ENCODE results near the gene VMAC.
"Not testable (repeated sequence)": the region's sequence is repeated elsewhere in the genome, so short reads cannot be mapped to it uniquely, and the experiment has no call there.

The VMAC gene

DNA sequence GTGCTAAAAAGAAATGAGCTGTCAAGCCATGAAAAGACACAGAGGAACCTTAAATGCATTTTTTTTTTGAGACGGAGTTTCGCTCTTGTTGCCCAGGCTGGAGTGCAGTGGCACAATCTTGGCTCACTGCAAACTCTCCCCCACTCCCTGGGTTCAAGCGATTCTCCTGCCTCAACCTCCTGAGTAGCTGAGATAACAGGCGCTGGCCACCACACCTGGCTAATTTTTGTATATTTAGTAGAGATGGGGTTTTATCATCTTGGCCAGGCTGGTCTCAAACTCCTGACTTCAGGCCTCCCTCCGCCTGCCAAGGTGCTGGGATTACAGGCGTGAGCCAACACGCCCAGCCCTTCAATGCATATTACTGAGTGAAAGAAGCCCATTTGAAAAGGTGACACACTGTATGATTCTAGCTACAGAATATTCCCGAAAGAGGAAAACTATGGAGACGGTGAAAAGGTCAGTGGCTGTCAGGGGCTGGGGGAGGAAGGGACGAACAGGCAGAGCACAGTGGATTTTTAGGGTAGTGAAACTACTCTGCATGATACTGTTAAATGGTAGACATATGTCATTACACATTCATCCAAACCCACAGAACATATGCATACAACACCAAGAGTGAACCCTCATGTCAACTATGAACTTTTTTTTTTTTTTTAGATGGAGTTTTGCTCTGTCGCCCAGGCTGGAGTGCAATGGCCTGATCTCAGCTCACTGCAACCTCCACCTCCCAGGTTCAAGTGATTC is 20.4 kb upstream of the VMAC start:
- DNase-seq (ENCODE audit: low spot score): not testable (repeated sequence)

DNA sequence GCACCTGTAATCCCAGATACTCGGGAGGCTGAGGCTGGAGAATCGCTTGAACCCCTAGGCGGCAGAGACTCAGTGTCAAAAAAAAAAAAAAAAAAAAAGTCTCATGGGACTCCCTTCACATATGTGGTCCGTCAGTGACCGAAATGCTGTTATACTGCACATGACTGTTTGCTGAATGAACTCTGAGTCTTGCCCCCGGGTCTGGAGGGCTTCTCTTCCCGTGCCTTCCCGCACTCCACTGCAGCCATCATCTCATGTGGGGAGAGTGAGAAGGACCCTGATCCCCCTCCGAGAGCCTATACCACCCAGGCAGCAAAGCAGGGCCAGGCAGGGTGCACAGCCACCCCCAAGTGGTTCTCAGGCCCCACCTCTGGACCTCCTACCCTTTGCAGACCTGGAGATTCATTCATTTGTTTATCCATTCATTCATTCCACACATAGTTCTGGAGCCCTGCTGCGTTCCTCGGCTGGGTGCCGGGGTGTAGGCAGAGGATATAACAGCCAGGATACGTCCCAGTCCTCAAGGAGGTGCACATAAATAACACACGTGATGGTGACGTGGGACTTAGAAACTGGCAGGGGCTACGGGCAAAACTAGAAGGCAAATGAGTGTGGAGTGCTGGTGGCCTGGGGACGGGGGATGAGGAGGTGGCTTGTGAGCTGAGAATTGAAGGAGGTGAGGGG is 15.2 kb upstream of the VMAC start:
- peak; percentile 62 for DNase-seq (ENCODE audit: low spot score)

DNA sequence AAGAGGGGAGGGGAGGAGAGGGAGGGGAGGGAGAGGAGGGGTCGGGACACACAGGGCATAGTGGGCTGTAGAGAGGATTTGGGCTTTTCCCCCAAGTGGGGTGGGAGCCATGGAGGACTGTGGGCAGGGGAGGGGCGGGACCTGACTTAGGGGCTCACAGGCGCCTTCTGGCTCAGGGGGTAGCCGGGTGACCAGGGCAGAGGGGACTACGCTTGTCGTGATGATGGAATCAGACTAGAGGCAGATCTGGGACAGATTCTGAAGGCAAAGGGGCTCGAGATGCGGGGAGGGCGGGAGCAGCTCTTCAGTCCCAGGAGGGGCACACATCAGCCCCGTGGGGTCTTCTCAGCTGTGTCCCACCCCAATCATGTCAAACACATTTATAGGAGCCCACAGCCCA is 14.6 kb upstream of the VMAC start:
- no peak for DNase-seq (ENCODE audit: low spot score)

DNA sequence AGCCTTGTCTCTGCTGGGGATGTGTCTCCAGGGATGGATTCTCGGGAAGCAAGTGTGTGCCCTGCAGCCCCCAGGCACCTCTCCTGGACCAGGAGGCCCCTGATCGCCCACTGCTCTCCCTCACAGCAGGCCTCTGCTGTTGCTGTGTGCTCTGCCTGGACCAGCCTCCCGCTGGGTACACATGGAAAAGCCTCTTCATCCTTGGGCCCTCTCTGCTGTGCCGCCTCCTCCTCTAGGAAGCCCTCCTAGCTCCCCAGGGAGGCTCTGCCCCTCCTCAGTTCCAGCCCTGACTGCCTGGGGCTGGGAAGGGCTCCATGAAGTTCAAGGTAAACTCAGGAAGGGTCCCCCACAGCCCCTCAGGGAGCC is 13.1 kb upstream of the VMAC start:
- DNase-seq (ENCODE audit: low spot score): no peak

DNA sequence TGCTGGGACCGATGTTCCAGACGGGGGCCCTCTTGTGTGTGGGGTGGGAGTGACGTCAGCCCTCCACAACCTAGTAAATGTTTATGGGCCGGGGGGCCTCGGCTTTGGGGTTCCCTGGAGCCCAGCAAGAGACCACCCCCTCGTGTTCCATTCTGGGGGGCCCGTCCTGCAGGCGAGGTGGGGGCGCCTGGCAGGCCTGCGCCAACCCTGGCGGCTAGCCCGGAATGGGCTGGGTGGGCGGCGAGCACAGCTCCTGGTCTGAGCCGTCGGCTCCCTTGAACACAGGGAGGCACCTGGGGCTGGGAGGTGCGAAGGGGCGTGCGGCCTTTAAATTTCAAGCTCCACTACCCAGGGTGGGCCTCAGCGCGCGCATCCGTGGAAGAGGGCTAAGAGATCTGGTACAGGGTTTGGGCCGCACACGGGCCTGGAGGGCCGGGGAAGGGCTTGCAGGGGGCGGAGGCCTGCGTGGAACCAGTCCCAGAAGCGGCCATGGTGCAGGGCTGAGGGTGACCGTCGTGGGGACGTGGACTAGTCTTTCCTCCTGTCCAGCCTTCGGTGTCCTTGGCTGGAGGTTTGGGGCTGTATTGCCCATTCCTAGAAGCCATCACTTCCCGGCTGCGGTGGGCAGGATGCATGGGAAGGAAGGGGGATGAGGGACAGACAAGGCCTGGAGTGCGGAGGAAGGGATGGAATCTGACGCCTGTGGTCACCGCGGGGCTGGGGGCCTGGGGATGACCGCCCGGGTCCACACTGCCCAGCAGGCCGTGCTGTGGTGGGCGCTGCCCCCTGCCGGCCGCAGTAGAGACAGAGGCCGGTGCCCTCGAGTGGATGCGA is 12.5 kb upstream of the VMAC start:
- peak; percentile 70 for DNase-seq (ENCODE audit: low spot score)

DNA sequence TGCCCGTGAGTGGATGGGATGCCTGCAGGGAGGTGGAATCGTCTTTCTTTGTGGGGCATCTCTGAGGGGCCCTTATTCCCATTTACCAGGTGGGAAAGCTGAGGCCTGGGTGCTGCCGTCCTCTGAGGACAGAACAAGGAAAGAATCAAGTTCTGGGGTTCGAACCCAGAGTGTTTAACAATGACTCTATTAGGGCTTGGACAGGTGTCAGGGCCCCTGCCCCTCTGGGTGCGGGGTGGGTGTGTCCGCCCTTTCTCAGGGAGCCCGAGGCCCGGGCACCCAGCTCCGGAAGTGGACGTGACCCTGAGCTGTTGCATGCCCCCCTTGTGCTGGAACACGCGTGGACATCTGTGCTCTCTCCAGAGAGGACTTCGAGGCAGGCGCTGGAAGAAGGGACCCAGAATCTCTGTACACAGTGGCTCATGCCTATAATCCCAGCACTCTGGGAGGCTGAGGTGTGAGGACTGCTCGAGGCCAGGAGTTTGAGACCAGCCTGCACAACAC is 11.8 kb upstream of the VMAC start:
- no peak for DNase-seq (ENCODE audit: low spot score)

DNA sequence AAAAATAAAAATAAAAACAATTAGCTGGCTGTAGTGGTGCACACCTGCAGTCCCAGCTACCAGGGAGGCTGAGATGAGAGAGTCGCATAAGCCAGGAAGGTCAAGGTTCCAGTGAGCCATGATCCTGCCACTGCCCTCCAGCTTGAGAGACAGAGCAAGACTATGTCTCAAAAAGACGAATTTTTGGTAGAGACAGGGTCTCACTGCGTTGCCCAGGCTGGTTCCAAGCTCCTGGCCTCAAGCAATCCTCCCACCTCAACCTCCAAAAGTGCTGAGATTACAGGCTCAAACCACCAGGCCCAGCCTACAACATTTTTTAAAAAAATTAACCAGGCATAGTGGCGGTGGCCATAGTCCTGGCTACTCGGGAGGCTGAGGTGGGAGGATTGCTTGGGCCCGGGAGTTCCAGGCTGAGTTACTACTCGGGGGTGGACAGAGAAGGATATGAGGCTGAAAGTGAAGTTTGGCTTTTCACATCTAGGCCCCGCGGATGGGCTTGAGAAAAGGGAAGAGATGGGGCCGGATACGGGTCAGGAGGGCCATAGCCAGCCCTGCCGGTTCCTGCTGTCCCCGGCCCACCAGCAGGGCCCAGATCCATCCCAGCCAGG is 11.3 kb upstream of the VMAC start:
- DNase-seq (ENCODE audit: low spot score): no peak

DNA sequence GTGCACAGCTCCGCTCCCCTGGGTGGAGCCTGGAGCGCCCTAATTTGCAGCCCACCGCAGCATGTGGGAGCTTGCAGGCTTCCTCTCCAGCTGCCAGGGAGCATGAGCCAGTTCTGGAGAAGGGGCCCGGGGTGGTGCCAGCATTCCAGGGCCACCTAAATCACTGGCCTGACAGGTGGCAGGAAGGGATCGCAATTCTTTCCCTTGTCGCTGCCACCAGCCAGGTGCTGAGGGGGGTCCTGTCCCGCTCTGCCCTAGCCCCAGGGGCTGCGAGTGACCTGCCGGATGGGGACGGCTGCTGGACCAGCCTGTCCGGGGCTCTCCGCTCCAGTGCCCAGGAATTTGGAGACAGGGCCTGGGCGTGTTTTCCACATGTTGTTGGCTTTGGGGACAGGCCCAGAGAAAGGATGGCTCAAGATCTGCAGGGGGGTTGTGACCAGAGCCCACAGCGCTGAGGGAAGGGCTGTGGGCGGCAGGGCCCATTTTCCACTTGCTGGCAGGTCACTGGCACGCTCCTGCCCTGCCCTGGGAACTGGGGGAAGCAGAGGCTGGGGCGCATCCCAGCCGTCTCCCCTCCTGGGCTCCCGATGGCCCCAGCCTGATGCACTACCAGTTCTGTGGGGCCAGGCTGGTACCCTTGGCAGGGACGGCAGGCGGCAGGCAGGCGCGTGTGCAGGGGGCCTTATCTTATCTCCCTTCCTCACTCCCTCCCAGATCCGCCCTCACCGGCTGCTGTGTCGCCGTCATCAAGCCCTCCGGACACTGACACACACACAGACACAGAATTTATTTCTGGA is 10.6 kb upstream of the VMAC start:
- DNase-seq (ENCODE audit: low spot score): no peak

DNA sequence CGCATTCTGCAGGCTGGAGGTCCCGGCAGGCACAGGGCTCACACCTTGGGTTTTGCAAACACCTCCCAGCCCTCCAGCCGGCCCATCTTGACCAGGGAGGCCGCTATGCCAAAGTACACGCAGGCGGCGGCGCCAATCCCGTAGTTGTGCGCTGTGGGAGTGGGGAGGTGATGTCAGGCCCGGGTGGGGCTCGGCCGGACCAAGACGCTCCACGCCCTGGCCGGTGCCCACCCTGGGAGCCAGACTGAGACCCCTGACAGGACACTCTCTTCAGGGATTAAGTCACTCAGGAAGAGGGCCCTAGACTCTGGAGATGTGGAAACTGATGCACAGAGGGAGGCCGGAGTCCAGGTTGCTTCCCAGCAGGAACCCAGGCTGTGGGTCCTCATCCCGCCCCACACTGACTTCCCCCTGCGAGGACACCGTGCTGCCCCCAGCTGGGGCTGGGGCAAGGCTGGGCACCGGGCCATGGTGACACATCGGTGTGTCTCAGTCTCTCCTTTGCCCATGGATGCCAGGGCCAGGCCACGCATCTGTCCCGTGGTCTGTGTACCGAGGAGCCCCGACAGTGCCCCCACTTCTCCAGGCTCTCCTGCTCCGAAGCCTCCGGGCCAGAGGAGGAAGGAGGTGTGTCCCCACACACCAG is 9.8 kb upstream of the VMAC start:
- DNase-seq (ENCODE audit: low spot score): no peak

DNA sequence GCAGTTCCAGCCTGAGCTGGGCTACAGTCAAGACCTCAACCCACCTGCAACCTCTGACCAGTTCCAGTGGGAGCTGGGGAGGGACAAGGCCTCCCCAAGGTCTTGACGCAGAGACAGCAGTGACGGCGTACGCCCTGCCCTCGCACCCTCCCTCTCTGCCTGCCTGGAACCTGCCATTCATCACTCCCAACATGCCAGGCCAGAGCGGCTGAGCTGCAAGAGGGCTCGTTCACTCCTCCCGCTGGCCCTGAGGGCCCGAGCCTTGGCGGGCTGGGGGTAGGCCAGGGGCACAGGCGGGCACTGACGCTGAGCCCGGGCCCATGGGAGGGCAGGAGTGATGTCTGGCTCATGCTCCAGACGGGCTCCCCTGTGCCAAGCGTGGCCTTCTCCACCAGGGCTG is 9.3 kb upstream of the VMAC start:
- no peak for DNase-seq (ENCODE audit: low spot score)

DNA sequence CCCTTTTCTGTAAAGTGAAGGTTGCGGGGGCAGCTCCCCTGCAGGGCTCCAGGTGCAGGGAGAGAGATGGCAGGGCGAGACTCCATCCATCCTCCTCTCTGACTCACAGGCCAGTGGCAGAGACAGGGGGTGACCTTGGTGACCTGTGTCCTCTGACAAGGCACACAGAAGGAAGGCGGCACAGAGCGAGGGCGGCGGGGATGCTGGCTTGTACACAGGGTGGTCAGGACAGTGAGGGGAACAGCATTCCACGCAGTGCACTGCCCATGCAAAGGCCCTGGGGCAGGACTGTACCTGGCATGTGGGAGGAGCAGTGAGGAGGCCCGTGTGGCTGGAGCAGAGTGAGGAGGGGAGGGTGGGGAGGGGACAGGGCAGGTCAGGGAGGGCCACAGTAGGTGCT is 8.8 kb upstream of the VMAC start:
- no peak for DNase-seq (ENCODE audit: low spot score)

DNA sequence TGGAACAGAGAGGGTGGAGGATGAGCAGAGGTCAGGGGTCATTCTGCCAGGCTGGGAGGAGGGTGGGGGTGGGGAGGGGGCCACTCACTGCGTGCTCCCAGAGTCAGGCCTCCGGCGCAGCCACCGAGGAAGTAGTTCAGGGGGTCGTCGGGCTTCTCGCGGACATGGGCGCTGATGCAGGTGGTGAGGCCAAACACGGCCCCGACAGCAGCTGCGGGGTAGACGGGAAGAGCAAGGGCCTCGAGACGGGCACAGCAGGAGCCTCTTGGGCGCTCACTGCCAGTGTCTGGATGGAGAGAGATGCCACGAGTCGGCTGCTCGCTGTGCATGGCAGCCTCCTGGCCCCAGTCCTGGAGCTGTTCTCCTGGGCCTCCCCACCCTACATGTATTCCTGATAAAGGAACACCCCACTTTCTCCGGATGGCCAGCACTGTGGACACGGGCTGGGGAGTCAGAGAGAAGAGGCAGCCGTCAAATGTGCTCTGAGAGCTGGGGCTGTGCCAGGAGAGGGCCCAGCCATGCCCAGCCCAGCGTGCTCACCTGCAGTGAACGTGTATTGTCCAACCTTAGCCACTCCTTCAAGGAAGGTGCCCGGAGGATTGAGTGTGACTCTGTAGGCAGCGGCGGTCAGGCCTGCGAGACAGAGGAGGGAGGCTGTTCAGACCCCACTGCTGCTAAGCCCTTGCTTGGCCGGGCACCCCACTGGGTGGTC is 8.2 kb upstream of the VMAC start:
- no peak for DNase-seq (ENCODE audit: low spot score)

DNA sequence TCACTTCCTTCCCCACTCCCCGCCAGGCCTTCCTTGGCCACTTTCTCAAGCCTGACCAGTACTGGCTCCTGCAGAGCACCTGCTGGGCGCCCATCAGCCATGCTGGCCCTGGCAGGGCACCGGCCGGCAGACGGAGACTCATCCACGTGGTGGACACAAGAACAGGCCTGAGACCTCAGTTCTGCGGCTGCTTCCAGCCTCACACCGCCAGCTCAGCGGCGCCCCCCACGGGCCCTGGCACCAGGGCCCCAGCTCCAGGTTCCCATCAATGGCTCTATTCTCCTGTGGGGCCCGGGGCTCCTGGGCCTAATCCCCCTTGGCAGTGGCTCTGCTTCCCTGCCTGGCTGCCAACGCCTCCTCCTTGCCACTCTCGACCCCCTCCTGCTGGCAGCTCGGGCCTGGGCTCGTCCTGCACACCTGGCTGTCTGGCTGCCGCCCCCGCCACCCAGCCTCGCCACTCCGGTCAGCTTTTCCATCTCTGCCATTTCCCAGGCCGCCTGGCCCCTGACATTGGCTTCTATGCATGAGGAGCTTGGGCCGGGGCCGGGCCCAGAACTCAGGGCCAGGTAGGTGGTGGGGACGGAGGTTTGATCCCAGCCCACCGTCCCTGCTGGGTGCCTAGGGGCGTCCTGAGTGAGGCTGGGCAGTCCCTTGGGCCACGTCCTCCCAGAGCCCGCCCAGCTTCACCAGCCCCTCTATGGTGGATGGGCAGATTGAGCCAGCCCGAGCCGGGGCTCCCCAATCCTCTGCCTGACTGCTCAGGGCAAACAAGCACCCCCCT is 7.3 kb upstream of the VMAC start:
- DNase-seq (ENCODE audit: low spot score): no peak

DNA sequence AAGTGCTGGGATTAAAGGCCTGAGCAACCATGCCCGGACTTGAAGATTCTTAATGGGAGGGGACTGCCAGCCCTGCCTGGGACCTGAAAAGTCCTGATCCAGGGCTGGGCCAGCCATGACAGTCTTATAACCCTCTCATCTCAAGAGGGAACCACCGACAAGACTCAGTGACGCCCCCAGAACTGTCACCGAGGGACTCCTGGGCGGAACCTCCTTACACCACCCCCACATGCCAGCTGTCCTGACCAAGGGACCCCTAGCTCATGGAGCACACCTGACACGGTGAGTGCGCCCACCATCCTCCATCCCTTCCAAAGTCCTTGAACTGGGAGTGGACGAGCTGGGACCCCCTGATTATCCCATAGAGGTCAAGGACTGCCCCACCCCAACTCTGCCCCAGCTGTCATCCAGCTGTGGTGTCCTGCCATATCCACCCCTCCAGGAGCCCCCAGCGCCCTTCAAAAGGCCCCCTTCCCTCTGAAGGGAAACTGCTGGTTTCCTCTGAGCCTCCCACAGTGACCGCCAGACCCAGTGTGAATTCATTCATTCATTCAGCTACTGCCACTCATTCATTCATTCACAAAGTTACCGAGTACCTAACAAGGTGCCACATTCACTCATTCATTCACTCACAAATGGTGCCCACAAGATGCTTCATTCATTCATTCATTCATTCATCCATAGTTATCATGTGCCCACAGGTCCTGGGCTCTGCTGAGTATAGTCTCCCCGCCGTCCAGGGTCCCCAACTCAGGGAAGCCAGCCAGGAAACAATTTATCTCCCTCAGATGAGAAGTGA is 4.7 kb upstream of the VMAC start:
- no peak for DNase-seq (ENCODE audit: low spot score)

DNA sequence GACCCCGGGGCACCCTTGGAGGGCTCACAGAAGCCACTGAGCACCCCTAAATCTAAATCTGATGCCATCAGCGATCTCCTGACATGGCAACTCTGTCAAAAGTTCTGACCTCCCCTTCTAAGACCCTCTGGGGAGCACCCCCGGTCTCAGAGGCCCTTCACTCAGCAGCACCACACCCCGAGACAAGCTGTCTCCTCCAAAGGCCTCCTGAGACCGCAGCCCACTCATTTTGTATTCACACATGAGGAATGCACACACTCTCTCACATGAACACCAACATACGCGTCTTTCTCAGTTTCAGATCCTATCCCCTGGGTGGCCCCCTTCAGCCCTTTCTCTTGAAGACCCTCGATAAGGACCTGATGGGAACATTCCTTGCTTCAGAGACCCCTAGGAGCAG is 3.7 kb upstream of the VMAC start:
- DNase-seq (ENCODE audit: low spot score): no peak

DNA sequence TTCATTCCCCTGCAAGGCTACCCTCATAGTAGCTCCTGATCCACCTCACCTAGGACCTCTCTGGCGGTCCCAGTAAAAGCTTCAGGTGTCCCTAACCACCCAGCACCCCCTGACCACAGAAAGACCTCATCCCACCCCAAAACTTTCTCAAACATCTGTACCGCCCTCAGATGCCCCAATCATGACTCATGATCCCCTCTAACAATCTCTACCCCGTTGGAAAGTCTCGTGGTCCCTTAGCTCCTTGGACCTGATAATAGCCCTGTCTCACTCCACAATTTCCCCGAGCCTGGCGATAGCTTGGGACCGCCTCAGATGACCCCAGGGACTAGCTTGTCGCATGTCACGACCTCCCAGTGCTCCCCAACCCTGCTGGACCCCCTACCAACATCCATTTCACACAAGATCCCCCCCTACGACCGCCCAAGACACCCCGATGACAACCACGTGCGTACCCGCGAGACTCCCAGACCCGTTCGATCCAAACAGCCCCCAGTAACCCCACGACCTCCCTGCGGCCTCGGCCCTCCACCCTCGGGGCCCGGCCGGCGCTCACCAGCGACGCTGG is 1.5 kb upstream of the VMAC start:
- DNase-seq (ENCODE audit: low spot score): peak; percentile 68

DNA sequence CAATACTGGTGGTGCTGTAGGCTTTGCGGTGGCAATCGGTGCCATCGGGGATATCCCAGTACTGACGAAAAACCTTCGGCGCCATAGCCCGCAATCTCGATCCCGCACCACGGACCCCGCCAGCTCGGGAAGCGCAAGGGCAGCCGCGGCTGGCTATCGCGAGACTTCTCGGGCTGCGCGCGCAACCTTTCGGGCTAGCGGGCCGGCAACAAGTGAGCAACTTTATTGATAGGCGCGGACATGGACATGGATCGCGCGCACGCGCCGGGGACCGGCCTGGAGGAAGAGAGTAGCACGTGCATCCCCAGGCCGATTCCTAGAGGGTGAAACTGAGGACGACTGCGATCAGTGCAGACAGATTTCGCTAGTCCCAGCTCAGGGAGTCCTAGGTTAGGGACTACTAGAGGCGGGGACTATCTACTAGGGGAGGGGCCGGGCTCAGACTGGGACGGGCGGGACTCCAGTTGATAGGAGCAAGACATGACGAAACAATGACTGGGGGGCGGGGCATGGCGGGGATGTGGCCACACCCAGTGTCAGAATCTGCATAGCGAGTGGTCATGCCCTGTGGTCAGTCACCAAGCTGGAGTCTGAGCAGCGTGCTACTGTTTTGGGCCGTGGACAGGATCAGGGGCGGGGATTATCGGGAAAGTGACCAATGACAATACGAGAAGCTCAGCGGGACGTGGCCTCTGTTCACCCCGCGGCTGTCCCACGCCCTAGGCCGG is 884 bp upstream of the VMAC start, which contains the start of gene NDUFA11:
Gene NDUFA11, minus strand, starts transcription at position 167 of the 728 bp plus-strand sequence. Its CDS starts 82 bp downstream, at position 85.
- DNase-seq (ENCODE audit: low spot score): peak; percentile 96
